Lower leg skin (tissue), 4 donors: ENCODE data around the gene FREM2. TPM values are rescaled to one million over a fixed set of nuclear protein-coding genes. Genes with fewer than 3 reads are reported as not detected.

ENCODE experiments used
- DNase-seq, 2 donors: peaks; one replicate each; pipeline ENCODE4 v3.0.0-alpha.2; 2019; ENCODE audit warnings: low spot score in 2 of 2
- H3K4me3 ChIP-seq: fragments of 200-600 bp; sonication (generic); 2 replicates; pipeline ENCODE4 v1.5.1; 2017; ENCODE audit warnings: mild to moderate bottlenecking, low read depth; ENCODE audit not compliant: poor library complexity, severe bottlenecking
- POLR2A ChIP-seq, 2 donors: fragments of 450-650 bp; IDR thresholded peaks; one replicate each; pipeline ENCODE4 v1.6.1; 2016 to 2017; ENCODE audit warnings: antibody characterized with exemption in 2 of 2, mild to moderate bottlenecking in 1 of 2, moderate library complexity in 1 of 2
- WGBS, 2 donors: methylation state at CpG; one replicate each; pipeline ENCODE4 v1.1.5; 2018; 5-methylcytosine and 5-hydroxymethylcytosine counted together
- intact Hi-C: fragments of 100-400 bp; cut with DNase I; formaldehyde crosslinking; loops from one replicate; pipeline ENCODE4 v1.15.0; 2023; ENCODE audit warnings: low total_unique reads
- total RNA-seq, 4 donors: library from RNA; depleted of rRNA; stranded (reverse); fragments of >200 nt; gene quantifications; one replicate each; pipeline ENCODE4 v1.1.0, GENCODE V29; 2016
- TF ChIP-seq, protein P1 (sequence below), 3 donors: fragments of 450-650 bp; IDR thresholded peaks; one replicate each; pipeline ENCODE4 v1.5.1; 2016; ENCODE audit warnings: antibody characterized with exemption in 3 of 3, mild to moderate bottlenecking in 3 of 3, moderate library complexity in 2 of 3

FREM2 gene
- total RNA-seq, 4 donors from 2014 or later = 0.34 to 2.6 (median 0.59) TPM

DNA sequence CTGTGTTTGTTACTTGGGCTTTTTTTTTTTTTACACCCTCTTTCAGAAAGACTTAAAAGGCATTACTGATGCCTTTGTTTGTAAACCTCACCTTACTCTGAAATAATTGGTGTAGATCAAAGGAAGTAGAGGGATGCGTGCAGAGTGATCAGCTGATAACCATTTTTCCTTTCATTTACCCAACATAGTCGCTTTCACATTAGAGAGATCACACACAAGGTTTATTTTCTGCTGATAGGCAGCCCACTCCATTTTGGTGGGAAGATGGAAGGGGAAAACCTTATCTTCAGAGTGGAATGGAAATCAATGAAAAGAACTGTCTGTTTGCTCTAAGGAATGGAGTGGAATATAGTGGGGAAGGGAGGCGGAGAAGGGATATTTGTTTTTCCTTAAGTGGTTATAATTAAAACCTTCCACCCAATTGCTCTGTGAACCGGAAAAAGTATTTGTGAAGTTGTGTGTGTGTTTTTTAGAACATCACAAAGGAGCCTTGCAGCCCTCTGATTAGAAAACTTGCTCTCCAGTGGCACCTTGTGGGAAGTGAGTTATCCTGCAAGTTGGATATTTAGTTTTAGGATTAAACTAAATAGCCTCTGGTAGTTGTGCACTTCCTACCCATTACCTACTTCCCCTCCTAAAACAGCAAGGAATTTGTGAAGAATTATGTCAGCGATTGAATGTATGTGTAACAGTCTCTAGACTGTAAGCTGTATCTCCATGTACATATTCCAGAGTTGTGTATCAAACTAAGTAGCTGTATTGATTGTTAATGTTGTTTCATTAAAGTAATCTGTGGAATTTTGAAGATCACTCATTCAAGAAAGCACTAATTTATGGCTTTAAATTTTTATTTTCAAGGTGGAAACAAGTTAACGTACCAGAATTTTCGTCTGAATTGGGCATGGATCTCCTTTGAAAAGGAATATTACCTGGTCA is 76.8 kb downstream of the FREM2 start:
- intact Hi-C loops = no loop called here
- DNase-seq = no peak

DNA sequence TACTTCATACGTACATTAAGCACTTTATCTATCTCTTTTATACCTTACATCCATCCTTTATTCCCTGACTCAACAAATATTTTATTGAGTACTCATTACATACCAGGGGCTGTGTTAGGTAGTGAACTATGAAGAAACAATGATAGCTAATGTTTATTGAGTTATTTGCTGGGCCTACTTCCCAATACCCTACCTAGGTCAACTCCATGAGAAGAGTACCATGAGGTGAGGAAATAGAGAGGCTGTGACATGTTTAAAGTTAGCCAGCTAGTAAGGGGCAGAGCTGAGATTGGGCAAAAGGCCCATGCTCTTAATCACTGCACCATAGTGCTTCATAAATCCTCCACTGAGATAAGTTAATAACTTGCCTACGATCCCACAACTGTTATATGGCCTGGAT is 79.9 kb downstream of the FREM2 start:
- intact Hi-C loops = no loop called here
- no peak overlapping the region for H3K4me3 ChIP-seq
- no peak for DNase-seq
- no peak for TF ChIP-seq POLR2A (IDR thresholded peaks at IDR 0.05)
- TF ChIP-seq, protein P1, sequence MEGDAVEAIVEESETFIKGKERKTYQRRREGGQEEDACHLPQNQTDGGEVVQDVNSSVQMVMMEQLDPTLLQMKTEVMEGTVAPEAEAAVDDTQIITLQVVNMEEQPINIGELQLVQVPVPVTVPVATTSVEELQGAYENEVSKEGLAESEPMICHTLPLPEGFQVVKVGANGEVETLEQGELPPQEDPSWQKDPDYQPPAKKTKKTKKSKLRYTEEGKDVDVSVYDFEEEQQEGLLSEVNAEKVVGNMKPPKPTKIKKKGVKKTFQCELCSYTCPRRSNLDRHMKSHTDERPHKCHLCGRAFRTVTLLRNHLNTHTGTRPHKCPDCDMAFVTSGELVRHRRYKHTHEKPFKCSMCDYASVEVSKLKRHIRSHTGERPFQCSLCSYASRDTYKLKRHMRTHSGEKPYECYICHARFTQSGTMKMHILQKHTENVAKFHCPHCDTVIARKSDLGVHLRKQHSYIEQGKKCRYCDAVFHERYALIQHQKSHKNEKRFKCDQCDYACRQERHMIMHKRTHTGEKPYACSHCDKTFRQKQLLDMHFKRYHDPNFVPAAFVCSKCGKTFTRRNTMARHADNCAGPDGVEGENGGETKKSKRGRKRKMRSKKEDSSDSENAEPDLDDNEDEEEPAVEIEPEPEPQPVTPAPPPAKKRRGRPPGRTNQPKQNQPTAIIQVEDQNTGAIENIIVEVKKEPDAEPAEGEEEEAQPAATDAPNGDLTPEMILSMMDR (IDR thresholded peaks at IDR 0.05) = no peak
- WGBS, 2 donors = 79 to 85% methylated on average over 2 of the region's 2 CpGs

More for the DNA sequence above, 76.8 kb downstream of the FREM2 start:
- 31 to 33% methylated on average over 7 of the region's 7 CpGs for WGBS, 2 donors
- TF ChIP-seq POLR2A (IDR thresholded peaks at IDR 0.05) = no peak
- TF ChIP-seq, protein P1 (IDR thresholded peaks at IDR 0.05) = no peak
- H3K4me3 ChIP-seq = no peak overlapping the region

DNA sequence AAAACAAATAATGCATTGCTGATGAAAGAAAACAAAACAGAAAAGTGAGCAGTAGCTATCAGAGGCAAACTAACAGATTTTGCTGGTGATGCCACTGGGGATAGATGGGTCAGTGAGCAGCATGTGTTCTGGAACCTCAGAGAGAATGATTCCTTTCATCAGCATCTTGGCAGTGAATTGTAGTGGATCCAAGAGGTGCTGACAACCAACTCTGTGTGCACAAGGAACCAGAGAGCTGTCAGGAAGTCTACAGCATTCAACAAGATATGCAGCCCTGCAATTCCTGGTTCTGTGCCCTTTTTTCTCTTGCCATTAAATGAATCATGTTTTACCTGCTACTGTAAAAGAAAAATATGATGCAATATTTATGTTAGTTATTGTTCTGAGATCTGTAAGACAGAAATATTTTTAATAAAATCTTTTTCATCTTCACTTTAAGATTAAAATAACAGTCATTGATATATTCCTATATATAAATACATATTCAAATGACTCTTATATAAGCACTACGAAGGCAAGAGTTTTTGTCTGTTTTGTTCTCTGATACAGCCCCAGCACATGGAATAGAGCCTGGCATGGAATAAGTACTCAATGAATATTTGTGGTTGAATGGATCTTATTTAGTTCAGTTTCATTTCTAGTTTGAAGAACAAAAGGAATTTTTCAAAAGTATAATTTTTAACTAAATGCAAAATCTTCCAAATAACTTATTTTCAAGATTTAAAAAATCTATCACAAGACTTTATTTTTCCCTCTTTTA is 80.8 kb downstream of the FREM2 start:
- DNase-seq = no peak
- 27 to 34% methylated on average over 1 of the region's 1 CpG for WGBS, 2 donors
- TF ChIP-seq POLR2A (IDR thresholded peaks at IDR 0.05) = no peak
- TF ChIP-seq, protein P1 (IDR thresholded peaks at IDR 0.05) = no peak
- H3K4me3 ChIP-seq = no peak overlapping the region
- intact Hi-C loops = no loop called here

DNA sequence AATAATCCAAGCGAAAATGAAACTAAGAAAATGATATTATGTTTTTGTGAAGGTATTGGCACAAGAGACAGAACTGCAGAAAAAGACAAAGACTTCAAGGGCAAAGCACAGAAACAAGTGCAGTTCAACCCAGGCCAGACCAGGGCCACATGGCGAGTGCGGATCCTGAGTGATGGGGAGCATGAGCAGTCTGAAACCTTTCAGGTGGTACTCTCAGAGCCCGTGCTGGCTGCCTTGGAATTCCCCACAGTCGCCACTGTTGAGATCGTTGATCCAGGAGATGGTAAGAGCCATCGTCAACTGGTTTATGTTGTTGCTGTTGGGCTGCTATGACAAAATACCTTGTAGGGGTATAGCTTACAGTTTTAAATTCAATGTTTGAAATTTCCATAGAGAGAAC is 82.6 kb downstream of the FREM2 start:
- no peak overlapping the region for H3K4me3 ChIP-seq
- TF ChIP-seq, protein P1 (IDR thresholded peaks at IDR 0.05) = no peak
- no peak for TF ChIP-seq POLR2A (IDR thresholded peaks at IDR 0.05)
- intact Hi-C loops = no loop called here
- 85 to 86% methylated on average over 7 of the region's 7 CpGs for whole genome bisulfite sequencing, 2 donors
- DNase-seq = no peak

DNA sequence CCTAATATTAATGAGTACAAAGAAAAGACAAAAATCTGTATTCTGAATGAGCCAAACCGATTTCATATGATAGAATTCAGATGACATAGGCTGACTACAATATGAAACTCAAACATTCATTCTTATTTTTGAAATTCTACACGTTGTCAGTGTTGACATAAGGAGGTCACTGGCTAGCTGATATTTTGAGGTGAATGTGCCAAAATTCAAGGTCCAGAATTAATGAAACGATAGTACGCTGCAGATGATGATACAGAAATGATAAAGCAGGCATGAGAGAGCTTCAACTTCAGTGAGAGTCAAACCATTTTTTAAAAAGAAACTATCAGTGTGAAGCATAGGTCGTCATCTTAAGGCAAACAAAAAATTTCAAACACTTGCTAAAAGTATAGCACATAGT is 88.2 kb downstream of the FREM2 start:
- TF ChIP-seq POLR2A (IDR thresholded peaks at IDR 0.05) = no peak
- TF ChIP-seq, protein P1 (IDR thresholded peaks at IDR 0.05) = no peak
- intact Hi-C loops = no loop called here
- WGBS, 2 donors = 60 to 67% methylated on average over 5 of the region's 5 CpGs
- no peak overlapping the region for H3K4me3 ChIP-seq
- DNase-seq = no peak
